H4 (cell line): ENCODE data around the gene PEX11G. TPM values are rescaled to one million over a fixed set of nuclear protein-coding genes. Genes with fewer than 3 reads are reported as not detected.

Experiments used
- DNase-seq: peaks from one replicate; pipeline ENCODE4 v3.0.0-alpha.2; 2015; ENCODE audit warnings: low spot score
- total RNA-seq: library from RNA; depleted of rRNA; stranded (reverse); fragments of >200 nt; shearing (Covaris generic); gene quantifications from 2 replicates; pipeline ENCODE4 v1.2.3, GENCODE V29; 2014

The PEX11G gene
- total RNA-seq, 1 experiment from 2014 or later = 0.31 TPM

DNA sequence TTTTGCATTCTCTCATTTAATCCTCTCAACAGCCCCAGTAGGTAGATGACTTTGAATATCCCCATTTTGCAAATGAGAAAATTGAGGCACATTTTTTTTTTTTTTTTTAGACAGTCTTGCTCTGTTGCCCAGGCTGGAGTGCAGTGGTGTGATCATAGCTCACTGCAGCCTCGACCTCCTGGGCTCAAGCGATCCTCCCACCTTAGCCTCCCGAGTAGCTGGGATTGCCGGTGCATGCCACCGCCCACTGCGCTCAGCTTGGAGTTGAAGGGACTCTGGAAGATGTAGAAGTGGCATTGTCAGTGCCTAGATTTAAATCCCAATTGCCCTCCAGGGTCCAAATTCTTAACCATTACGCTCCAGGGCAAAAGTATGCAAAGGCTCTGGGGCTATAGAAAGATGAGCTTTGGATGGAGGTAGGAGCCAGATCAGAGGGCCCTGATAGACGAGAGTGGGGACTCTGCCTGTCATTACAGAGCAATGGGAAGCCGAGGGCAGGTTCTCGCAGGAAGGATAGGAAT is 32.8 kb upstream of the PEX11G start:
- DNase-seq = no peak

DNA sequence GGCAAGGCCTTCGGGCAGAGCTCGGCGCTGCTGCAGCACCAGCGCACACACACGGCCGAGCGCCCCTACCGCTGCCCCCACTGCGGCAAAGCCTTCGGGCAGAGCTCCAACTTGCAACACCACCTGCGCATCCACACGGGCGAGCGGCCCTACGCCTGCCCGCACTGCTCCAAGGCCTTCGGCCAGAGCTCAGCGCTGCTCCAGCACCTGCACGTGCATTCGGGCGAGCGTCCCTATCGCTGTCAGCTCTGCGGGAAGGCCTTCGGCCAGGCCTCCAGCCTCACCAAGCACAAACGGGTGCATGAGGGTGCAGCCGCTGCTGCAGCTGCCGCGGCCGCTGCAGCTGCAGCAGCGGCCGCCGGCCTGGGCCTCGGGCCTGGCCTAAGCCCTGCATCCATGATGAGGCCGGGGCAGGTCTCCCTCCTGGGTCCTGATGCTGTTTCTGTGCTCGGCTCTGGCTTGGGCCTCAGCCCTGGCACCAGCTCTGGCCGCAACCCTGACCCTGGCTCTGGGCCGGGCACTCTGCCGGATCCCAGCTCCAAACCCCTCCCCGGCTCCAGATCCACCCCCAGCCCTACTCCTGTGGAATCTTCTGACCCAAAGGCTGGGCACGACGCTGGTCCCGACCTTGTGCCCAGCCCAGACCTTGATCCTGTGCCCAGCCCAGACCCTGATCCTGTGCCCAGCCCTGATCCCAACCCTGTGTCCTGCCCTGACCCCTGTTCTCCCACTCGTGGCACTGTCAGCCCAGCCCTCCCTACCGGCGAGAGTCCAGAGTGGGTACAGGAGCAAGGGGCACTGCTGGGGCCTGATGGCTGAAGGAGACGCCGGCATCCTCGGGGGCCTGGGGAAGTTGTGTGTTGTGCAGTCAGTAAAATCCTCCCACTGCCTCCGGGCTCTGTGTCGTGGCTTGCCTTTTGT is 31.6 kb upstream of the PEX11G start:
- DNase-seq = no peak

DNA sequence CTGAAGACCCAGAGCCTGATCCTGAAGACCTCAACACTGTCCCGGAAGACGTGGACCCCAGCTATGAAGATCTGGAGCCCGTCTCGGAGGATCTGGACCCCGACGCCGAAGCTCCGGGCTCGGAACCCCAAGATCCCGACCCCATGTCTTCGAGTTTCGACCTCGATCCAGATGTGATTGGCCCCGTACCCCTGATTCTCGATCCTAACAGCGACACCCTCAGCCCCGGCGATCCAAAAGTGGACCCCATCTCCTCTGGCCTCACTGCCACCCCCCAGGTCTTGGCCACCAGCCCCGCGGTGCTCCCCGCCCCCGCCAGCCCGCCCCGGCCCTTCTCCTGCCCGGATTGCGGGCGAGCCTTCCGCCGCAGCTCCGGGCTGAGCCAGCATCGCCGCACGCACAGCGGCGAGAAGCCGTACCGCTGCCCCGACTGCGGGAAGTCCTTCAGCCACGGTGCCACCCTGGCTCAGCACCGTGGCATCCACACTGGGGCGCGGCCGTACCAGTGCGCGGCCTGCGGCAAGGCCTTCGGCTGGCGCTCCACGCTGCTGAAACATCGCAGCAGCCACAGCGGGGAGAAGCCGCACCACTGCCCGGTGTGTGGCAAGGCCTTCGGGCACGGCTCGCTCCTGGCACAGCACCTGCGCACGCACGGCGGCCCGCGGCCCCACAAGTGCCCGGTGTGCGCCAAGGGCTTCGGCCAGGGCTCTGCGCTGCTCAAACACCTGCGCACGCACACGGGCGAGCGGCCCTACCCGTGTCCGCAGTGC is 30.7 kb upstream of the PEX11G start:
- no peak for DNase-seq

DNA sequence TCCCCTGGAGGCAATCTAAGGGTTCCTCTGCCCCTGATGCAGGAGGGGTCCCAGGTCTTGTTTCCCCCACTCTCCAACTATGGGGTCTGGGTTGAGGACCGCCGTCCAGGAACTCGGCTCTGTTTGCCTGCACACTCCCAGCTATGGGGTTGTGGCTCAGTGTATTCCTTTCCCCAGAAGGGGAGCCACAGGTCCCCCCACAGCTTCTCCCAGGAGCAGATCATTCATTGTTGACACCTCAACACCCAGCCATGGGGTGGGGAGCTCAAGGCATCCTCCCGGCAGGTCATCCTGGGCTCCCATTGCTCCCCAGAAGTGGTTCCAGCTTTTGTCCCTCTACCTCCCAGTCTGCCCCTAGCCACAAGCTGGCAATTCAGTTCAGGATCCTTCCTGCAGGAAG is 28.0 kb upstream of the PEX11G start:
- DNase-seq = no peak

DNA sequence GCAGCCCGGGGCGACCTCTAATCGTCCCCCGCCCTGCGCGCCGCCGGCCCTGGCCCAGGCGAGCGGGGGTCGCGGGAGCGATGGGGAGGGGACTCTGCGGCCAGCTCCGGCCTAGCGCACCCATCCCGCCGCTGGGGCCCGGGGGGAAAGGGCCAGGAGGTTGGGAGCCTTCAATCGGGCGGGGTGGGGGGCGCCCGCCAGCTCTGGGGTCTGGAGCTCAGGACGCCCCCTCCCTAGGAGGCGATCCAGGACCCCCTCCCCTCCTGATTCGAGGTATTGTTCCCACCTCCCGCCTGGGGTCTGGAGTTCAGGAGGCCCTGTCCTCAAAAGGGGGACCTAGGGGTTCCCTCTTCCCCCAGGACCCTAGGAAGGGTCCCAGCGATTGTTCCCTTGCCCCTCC is 27.5 kb upstream of the PEX11G start:
- no peak for DNase-seq

DNA sequence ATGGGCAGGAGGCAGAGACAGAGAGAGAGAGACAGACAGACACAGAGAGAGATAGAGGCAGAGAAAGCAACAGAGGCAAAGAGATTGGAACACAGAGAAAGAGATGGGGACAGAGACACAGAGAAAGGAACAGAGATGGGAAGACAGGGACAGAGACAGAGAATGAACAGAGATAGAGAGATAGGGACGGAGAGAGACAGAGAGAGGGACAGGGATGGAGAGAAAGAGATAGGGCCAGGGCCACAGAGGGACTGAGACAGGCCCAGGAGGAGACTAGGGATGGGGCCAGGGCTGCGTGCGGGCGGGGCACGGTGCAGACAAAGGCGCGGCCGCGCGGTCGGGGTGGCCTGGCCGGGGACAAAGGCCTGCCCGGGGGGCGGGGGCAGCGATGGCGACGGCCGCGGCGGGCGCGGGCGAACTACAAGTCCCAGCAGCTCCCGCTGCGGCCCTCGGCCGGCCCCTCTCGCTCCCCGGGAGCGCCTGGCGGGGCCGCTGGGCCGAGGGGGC is 26.9 kb upstream of the PEX11G start, which contains the start of gene ZNF358:
Gene ZNF358 (plus strand): TSS at position 459 of the 507 bp plus-strand sequence. CDS start 3,140 bp downstream, outside the sequence.
- DNase-seq = peak; percentile 61

DNA sequence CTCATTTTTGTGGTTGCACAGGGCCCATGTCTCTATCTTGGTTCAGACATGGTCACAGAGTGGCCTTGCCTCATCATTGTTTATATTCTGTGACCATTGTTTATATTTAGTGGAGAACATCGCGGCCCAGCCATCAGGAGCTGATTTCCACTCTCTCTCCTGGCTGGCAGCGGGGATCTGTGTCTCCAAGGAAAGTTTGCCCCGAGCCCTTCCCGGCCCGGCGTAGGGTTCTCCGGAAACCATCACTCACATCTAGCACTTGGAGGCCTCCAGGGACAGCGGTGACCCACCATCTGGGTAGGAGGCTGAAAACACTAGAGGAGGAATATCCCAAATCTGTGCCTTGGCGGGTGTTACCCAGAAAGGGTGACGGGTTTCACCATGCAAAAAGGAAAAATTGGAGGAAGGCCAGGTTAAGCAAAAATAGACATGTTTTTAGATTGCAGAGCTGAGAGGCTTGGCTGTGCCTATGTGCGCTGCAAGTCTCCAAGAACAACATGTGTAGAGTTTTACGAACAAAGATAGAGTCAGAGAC is 26.3 kb upstream of the PEX11G start:
- peak; percentile 92 for DNase-seq

DNA sequence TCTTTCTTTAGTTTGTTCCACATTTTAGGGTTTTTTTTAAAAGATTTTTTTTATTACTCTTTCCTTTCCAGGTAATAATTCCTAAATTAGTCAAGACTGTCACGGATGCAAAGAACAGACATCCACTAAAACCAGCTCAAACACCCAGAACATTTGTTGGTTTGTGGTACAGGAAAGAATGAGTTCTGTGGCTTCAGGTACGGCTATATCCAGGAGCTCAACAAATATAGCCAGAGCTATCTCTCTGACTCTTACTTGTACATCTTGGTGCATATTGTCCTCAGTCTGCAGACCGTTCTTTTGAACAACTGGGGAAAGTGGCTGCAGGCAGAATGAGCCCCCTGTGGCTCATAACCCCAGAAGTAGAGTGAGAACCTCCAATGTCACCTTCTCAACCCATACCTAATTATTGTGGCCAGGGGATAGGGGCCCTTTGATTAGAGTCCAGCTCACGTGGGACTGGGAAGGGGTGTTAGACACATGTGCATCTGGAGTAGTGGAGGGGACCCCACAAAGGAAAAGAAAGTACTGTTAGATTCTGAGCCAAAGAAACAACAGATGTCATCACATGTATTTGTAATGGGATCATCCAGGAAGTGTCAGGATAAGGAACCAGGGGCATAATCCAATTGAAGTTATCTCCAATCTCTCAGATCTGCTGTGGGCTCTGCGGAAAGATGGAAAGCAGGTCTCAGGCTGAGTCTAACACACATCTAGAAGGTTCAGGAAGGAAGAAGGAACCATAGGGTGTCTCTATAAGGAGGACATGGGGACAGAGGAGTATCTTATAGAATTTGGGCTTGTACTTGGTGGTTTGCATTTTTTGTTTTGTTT is 25.2 kb upstream of the PEX11G start:
- no peak for DNase-seq

DNA sequence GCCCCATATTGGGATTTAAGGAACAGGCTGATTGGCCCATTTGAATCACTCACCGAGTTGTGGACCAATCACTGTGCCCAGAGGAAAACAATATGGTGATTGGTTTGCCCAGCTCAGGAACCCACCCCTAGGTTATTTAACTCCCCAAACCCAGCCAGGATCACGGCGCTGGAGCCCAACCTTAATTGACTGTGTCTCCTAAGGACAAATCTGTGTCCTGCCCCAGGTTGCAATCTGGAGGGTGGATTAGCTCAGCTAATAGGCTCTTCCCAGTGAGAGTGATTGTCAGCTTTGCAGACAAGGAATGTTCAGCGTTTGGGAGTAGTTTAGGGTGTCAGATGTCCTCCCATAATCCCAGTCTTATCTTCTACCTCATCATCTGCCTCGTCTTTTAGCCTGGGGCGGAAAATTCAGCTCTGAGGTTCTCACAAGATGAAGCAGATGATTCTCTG is 23.6 kb upstream of the PEX11G start:
- no peak for DNase-seq

DNA sequence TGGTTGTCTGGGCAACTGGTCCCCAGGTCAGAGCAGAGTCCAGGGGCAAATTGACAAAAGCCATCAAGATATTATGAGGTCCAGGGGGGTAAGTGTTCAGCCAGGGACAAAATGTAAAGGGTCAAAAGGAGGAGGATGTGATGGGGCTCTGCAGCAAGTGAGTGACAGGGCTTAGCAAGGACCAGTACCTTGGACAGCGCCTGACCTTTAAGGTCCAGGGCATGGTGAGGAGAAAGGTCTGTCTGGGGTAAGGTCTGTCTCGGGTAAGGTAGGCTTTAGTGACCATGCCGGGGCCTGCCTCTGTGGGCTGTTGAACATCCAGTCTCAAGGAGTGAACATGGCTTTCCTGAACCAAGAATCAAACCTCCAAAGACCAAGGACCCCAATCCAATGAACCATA is 20.8 kb upstream of the PEX11G start:
- DNase-seq = no peak

DNA sequence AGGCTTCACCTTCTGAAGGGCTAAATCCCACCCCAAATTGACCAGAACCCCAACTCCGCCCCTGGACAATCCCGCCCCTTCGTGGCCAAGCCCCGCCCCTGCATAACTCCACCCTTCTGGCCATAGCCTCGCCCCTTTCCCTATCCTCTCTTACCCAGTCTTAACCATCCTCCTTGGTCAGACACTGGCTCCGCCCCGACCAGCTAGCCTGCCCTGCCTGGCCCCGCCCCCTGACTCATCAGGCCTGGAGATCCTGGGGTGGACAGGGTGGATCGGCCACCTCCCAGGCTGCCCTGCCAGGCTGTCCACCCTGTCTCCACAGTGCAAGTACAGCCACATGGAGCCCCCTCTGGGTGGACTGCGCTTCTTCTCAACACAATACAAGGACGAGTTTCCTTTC is 19.0 kb upstream of the PEX11G start:
- DNase-seq = peak; percentile 92

DNA sequence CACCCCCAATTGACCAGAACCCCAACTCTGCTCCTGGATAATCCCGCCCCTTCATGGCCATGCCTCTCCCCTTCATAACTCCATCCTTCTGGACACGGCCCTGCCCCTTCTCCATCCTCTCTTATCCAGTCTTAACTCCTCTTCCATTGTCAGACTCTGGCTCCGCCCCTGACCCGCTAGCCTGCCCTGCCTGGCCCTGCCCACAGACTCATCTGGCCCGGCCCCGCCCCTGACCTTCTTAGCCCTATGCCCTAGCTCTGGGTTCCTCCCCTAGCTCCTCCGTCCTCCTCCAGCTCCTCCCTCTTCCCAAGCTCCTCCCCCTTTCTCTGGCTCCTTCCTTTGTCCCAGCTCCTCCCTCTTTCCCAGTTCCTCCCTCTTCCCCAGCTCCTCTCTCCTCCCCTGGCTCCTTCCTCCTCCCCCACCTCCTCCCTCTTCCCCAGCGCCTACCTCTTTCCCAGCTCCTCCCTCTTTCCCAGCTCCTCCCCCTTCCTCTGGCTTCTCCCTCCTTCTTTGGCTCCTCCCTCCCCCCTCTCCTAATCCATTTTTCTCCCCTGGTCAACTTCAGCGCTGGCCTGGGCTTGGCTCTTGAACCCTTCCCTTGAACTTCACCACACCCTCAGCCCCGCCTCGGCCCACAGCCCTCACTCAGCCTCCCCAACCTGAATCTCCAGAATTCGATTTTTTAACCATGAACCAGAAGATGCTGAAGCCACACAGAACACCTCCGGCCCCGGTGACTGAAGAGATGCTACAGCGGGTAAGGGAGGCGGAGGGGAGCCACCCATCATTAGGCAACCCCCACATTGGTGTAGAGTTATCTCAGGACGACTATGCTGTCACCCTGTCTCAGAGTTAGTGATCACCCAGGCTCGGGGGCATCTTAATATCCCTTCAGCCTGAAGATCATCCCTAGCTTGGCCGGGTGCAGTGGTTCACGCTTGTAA is 17.8 kb upstream of the PEX11G start:
- peak; percentile 78 for DNase-seq

DNA sequence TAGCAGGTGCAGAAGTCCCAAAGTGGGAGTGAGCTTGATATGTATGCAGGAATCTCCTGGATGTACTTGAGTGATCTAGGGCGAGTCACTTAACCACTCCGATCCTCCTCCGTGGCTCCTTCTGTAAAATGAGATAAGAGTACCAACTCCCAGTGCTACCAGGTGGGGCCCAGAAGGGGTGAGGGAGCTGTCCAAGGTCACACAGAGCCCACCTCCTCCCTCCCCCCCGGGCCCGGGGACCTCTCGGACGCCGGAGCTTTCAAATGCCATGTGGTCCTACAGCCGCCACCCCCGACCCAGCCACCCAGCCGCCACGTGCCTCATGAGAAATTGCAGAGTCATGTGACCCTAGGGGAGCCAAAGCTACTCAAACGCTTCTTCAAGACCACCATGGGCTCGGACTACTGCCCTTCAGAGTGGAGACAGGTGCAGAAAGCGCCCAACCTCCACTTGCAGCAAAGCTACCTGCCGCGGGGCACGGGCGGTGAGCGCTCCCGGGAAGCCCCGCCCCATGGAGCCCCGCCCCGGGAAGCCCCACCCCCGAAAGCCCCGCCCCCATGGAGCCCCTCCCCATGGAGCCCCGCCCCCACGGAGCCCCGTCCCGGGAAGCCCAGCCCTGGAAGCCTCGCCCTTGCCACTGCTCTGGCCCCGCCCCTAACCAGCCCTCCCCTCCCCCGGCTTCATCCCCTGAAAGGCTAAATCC is 17.0 kb upstream of the PEX11G start:
- DNase-seq = no peak

DNA sequence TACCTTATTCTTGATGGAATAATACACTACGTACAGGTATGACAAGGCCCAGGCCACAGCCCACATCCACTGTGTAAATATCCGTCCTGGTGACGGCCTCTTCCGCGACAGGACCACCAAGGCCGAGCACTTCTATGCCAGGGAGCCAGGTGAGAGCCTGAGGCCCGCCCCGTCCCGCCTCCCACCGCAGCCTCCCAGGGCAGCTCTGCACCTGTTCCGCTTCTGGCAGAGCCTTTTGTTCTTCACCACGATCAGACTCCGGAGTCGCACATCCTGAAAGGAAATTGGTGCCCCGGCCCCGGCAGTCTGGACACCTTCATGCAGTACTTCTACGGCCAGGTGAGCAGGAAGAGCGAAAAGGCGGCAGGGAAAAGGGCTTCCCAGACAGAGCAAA is 16.4 kb upstream of the PEX11G start:
- DNase-seq = no peak

DNA sequence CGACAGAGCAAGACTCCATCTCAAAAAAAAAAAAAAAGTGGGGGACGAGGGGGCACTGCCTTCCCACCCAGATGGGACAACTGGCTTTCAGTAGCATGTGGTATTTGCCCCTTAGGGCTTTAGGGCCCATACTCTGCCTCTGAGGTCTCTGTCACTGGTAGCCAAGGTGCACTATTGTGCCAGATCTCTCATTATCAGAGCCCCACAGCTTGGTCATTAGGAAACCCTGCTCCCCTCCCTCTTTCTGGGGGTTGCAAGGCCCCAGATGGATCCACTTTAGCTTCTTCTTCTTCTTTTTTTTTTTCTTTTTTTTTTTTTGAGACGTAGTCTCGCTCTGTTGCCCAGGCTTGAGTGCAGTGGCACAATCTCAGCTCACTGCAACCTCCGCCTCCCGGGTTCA is 15.8 kb upstream of the PEX11G start:
- DNase-seq = no peak

DNA sequence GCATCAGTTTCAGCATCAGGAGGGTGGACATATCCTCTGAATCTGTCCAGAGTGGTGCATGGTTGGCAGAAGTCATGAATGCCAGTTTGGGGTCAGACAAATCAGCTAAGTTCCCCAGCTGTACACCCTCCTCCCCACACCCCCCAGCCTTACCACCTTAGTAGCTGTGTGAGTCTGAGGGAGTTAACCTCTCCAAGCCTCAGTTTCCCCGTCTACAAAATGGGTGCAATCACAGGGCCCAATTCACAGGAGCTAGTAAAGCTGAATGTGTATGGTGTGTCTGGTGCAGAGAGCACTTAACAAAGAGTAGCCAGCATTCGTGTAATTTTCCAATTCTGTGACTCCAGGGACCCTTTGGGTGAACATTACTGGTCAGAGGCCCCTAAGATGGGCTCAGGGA is 13.7 kb upstream of the PEX11G start:
- DNase-seq = no peak

DNA sequence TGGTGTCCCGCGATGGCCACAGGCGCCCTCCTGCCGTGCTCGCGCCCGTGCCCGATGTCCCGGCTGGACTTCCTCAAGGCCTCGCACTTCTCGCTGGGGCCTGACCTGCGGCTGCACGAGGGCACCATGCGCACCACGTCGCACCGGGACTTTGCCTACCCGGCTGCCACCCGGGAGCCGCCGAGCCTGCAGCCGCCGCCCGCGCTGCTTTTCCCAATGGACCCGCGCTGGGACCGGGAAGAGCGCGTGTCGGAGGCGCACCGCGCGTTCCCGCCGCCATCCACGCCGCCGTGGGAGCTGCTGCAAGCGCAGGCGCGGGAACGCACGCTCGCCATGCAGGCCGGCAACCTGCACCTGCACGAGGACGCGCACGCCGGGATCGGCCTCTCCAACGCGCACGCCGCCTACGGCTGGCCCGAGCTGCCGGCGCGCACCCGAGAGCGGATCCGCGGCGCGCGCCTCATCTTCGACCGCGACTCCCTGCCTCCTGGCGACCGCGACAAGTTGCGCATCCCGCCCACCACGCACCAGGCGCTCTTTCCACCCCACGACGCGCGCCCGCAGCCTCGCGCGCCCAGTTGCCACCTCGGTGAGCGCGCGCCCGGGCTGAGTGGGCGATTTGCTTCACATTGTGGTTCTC is 12.1 kb upstream of the PEX11G start:
- DNase-seq = no peak

DNA sequence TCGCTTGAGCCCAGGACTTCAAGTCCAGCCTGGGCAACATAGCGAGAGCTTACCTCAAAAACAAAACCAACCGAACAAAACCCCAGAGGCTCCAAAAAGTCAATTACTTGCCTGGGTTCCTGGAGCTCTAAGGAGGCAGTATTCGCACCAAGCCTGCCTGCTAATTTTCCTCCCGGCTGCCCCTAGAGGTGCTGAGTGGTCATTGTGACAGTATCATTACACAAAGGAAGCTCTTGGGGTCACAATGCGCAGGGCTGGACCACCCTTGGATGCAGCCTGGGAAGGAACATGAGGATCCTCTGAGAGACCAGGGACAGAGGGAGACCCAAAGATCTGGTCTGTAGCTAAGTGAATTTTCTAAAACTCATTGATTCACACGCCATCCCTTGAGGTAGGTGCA is 8.5 kb upstream of the PEX11G start:
- no peak for DNase-seq
